Skin of body (tissue), 2 donors: ENCODE results near the gene APBB1. TPM values are rescaled to one million over a fixed set of nuclear protein-coding genes. Genes with fewer than 3 reads are reported as not detected.

ENCODE experiments used
- DNase-seq: peaks from one replicate; lab custom pipeline; 2025; lab: John Stamatoyannopoulos, UW
- total RNA-seq: library from RNA; depleted of rRNA; stranded (reverse); fragments of >200 nt; gene quantifications from one replicate; pipeline ENCODE4 v1.2.3, GENCODE V29; 2014

APBB1 gene
- 16.5 TPM for total RNA-seq

- peak; percentile 53 for DNase-seq
Observed at GRCh38 chr11:6419009-6419631, at the start of gene APBB1. APBB1 (minus strand) TSS chr11:6419094; CDS start chr11:6411347, 7,747 bp downstream.

- no peak for DNase-seq
Observed at GRCh38 chr11:6459099-6459450, 40.2 kb upstream of the APBB1 start.

GRCh38 chr11:6458352-6459098 lies 39.6 kb upstream of the APBB1 start:
- DNase-seq: no peak

GRCh38 chr11:6457581-6458320 lies 38.9 kb upstream of the APBB1 start:
- DNase-seq: no peak

- no peak for DNase-seq
Observed at GRCh38 chr11:6456361-6457073, 37.6 kb upstream of the APBB1 start.

GRCh38 chr11:6455070-6455469 lies 36.2 kb upstream of the APBB1 start:
- DNase-seq: no peak

- DNase-seq: no peak
Observed at GRCh38 chr11:6453152-6453551, 34.3 kb upstream of the APBB1 start.

GRCh38 chr11:6452219-6452618 lies 33.3 kb upstream of the APBB1 start:
- no peak for DNase-seq

- DNase-seq: no peak
Observed at GRCh38 chr11:6448574-6448973, 29.7 kb upstream of the APBB1 start.

- peak; percentile 9 for DNase-seq
Observed at GRCh38 chr11:6443269-6444003, 24.5 kb upstream of the APBB1 start.

GRCh38 chr11:6442441-6442840 lies 23.5 kb upstream of the APBB1 start:
- no peak for DNase-seq

GRCh38 chr11:6440906-6441358 lies 22.0 kb upstream of the APBB1 start, which contains the start of gene HPX:
HPX (minus strand) TSS chr11:6440987; CDS start chr11:6440963, 24 bp downstream.
- DNase-seq: no peak

- peak; percentile 9 for DNase-seq
Observed at GRCh38 chr11:6438979-6439571, 20.2 kb upstream of the APBB1 start.

- DNase-seq: no peak
Observed at GRCh38 chr11:6437993-6438392, 19.1 kb upstream of the APBB1 start.

- DNase-seq: no peak
Observed at GRCh38 chr11:6437423-6437822, 18.5 kb upstream of the APBB1 start.

- no peak for DNase-seq
Observed at GRCh38 chr11:6433998-6434660, 15.2 kb upstream of the APBB1 start.

- no peak for DNase-seq
Observed at GRCh38 chr11:6431861-6432260, 13.0 kb upstream of the APBB1 start.

GRCh38 chr11:6427516-6427915 lies 8.6 kb upstream of the APBB1 start:
- no peak for DNase-seq

- no peak for DNase-seq
Observed at GRCh38 chr11:6420677-6421076, 1.8 kb upstream of the APBB1 start.

GRCh38 chr11:6418557-6419008 lies 311 bp downstream of the APBB1 start:
- DNase-seq: no peak
